ENCODE data around the gene PARVB.

DNA sequence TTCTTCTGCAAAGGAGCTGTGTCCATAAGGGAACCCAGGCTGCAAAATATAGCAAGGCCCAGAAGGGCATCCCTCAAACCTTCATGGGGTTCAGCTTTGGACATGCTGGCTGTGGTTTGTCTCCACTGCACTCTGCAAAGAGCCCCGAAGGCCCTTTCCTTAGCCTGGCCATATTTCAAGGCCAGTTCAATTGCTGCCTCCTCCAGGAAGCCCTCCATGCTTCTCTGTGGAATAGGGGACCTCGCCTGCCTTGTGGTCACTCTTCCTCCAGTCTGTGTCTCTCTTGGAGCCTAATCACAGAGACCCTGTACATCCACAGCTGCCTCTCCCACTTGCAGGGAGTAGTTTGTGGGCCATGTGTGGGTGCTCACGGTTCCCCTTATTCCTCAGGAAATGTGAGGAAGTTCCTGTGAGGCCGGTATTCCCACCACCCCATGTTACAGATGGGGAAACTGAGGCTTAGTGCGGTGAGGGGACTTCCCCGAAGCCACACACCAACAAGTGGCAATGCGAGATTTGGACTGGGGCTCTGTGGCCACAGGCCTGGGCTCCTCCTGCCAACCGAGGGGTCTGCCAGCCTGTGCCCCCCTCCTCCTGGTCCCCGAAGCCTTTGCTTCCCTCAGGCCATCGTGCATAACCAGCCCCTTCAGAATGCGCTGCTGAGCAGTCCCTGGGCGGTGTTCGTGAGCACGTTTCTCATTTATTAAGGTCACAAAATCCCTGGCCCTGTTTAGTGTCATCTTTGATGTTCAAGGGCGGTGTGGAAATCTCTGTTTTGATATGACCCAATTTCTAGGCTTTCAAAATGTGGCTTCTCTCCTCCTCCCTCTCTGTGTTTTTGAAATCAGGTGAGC, 65.8 kb downstream of the PARVB start:
- TF ChIP-seq, protein P1, sequence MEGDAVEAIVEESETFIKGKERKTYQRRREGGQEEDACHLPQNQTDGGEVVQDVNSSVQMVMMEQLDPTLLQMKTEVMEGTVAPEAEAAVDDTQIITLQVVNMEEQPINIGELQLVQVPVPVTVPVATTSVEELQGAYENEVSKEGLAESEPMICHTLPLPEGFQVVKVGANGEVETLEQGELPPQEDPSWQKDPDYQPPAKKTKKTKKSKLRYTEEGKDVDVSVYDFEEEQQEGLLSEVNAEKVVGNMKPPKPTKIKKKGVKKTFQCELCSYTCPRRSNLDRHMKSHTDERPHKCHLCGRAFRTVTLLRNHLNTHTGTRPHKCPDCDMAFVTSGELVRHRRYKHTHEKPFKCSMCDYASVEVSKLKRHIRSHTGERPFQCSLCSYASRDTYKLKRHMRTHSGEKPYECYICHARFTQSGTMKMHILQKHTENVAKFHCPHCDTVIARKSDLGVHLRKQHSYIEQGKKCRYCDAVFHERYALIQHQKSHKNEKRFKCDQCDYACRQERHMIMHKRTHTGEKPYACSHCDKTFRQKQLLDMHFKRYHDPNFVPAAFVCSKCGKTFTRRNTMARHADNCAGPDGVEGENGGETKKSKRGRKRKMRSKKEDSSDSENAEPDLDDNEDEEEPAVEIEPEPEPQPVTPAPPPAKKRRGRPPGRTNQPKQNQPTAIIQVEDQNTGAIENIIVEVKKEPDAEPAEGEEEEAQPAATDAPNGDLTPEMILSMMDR (conservative IDR thresholded peaks at IDR 0.05), result no peak
- no peak for TF ChIP-seq EZH2 (IDR thresholded peaks at IDR 0.05; ENCODE audit: low read depth)
